ENCODE results near the gene PTEN.

PTEN gene

DNA sequence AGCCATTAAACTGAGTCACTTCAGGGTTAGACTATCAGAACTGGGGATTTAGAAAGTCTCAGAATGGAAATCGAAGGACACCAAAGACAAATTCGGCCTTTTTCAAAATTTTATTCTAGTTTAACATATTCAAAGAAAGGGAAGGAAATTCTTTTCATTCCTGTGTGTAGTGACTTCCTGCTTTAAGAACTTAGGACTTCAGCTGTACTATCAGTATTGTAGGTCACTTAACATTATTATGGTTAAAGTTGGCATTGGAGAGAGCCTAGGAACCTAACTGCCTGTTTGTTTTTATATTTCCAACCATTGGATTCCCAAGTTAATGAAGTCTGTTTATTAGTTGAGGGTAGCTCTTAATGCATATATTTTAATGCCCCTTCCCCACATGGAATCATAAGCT lies 63.7 kb downstream of the PTEN start:
- H3K36me3 ChIP-seq (ENCODE audit: insufficient read depth, insufficient read length, low read length): no peaks in the 10 kb centered on the region
- TF ChIP-seq SUZ12 (IDR thresholded peaks at IDR 0.05; ENCODE audit: extremely low read depth, insufficient read depth, insufficient read length) (no peak), YY1 (IDR thresholded peaks at IDR 0.05; ENCODE audit: insufficient read depth, insufficient read length) (no peak)
- H3K4me1 ChIP-seq (ENCODE audit: insufficient read depth, insufficient read length): no peaks in the 10 kb centered on the region

DNA sequence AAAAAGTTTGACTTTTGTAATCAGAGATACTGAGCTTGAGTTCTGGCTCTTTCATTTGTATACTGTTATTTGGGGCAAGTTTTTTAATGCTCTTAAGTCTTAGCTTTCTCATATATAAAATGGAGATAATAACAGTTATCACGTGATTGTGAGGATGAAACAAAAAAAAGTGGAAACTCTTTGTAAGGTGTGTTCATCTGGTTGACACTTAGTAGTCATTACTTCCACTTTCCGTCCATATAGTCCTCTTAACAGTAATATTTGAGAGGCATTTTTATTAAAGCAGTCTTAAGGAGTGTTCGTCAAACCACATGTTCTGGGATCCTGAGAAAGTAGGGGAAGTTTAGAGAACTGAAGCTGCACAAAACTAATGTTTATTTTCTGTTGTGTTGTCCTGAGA lies 65.6 kb downstream of the PTEN start:
- H3K9ac ChIP-seq (ENCODE audit: insufficient read length, low read depth): no peak overlapping the region
- TF ChIP-seq ZNF274 (IDR thresholded peaks at IDR 0.05; ENCODE audit: low read depth, low read length): no peak
- TF ChIP-seq YY1 (IDR thresholded peaks at IDR 0.05; ENCODE audit: insufficient read depth, insufficient read length): no peak
- no peak for TF ChIP-seq SUZ12 (IDR thresholded peaks at IDR 0.05; ENCODE audit: extremely low read depth, insufficient read depth, insufficient read length)
- no peaks in the 10 kb centered on the region for H3K9me3 ChIP-seq (ENCODE audit: insufficient read depth, low read length)
- no peak overlapping the region for H3K4me3 ChIP-seq (ENCODE audit: insufficient read length, low read depth)
- peaks cover 2% of the 10 kb centered on the region for H3K36me3 ChIP-seq (ENCODE audit: insufficient read depth, insufficient read length, low read length)
- no peaks in the 10 kb centered on the region for H3K27me3 ChIP-seq (ENCODE audit: insufficient read depth, insufficient read length)
- DNase-seq (ENCODE audit: low read depth, low spot score): no peak
- H3K4me1 ChIP-seq (ENCODE audit: insufficient read depth, insufficient read length): no peaks in the 10 kb centered on the region

More for the DNA sequence above, 63.7 kb downstream of the PTEN start:
- Histone ChIP-seq H3K9me3 (ENCODE audit: insufficient read depth, low read length) (no peaks in the 10 kb centered on the region), H3K4me3 (ENCODE audit: insufficient read length, low read depth) (no peak overlapping the region), H3K9ac (ENCODE audit: insufficient read length, low read depth) (no peak overlapping the region), H3K27me3 (ENCODE audit: insufficient read depth, insufficient read length) (no peaks in the 10 kb centered on the region)
- DNase-seq (ENCODE audit: low read depth, low spot score): no peak

DNA sequence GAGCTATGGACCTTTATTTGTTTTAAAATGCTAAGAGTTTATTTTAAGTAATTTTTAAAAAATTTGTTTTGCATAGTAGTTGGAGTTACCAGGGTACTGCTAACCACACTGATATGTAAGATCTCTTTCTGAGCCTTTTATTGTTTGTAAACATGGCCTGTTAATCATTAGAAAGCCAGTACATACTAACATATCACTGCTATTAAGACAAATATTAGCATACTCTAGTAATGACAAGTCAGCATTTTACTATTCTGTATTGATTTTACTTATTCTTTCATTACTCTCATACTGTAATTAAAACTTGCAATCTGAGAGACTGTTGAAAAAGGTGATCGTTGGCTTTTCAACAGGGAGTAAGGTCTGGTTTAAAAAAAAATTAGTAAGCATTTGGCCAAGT lies 66.7 kb downstream of the PTEN start:
- peaks cover 5% of the 10 kb centered on the region for H3K36me3 ChIP-seq (ENCODE audit: insufficient read depth, insufficient read length, low read length)
- TF ChIP-seq SUZ12 (IDR thresholded peaks at IDR 0.05; ENCODE audit: extremely low read depth, insufficient read depth, insufficient read length): no peak
- TF ChIP-seq YY1 (IDR thresholded peaks at IDR 0.05; ENCODE audit: insufficient read depth, insufficient read length): no peak
- no peak for TF ChIP-seq ZNF274 (IDR thresholded peaks at IDR 0.05; ENCODE audit: low read depth, low read length)
- H3K4me3 ChIP-seq (ENCODE audit: insufficient read length, low read depth): no peak overlapping the region
- H3K27me3 ChIP-seq (ENCODE audit: insufficient read depth, insufficient read length): no peaks in the 10 kb centered on the region
- no peak for DNase-seq (ENCODE audit: low read depth, low spot score)
- no peaks in the 10 kb centered on the region for H3K9me3 ChIP-seq (ENCODE audit: insufficient read depth, low read length)
- H3K4me1 ChIP-seq (ENCODE audit: insufficient read depth, insufficient read length): no peaks in the 10 kb centered on the region
- H3K9ac ChIP-seq (ENCODE audit: insufficient read length, low read depth): no peak overlapping the region

DNA sequence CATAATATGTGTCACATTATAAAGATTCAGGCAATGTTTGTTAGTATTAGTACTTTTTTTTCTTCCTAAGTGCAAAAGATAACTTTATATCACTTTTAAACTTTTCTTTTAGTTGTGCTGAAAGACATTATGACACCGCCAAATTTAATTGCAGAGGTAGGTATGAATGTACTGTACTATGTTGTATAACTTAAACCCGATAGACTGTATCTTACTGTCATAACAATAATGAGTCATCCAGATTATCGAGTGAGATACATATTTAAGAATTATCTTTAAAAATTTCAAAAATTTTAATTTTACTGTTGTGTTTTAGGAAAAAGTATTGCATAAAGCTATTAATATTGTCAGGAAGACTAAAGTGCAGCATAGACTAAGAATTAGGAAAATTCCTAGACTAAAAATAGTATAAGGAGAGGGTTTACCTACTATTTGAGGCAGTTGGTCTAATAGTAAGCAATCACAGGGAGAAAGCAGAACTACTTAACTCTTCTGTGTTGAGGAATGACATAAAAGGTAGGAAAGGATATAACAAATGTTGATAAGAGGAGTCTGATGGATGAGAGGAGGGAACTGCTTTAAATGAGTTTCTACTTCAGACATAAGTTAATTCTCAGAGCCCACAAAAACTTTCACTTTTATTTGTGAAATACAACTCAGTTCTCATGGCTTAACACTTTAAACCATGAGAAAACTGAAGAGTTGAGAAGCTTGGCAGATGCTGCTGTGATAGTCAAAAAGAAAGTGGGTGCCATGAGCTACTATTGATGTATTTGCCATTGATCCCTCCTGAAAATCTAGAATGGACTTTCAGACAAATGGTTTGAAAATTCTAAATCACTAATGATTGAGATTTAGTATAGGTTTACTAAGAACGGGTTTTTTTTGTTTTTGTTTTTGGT lies 67.8 kb downstream of the PTEN start:
- Histone ChIP-seq H3K4me3 (ENCODE audit: insufficient read length, low read depth) (no peak overlapping the region), H3K36me3 (ENCODE audit: insufficient read depth, insufficient read length, low read length) (peaks cover 8% of the 10 kb centered on the region), H3K9me3 (ENCODE audit: insufficient read depth, low read length) (no peaks in the 10 kb centered on the region), H3K27me3 (ENCODE audit: insufficient read depth, insufficient read length) (no peaks in the 10 kb centered on the region), H3K9ac (ENCODE audit: insufficient read length, low read depth) (no peak overlapping the region), H3K4me1 (ENCODE audit: insufficient read depth, insufficient read length) (no peaks in the 10 kb centered on the region)
- DNase-seq (ENCODE audit: low read depth, low spot score): no peak
- no peak for TF ChIP-seq ZNF274 (IDR thresholded peaks at IDR 0.05; ENCODE audit: low read depth, low read length)
- TF ChIP-seq SUZ12 (IDR thresholded peaks at IDR 0.05; ENCODE audit: extremely low read depth, insufficient read depth, insufficient read length): no peak
- TF ChIP-seq YY1 (IDR thresholded peaks at IDR 0.05; ENCODE audit: insufficient read depth, insufficient read length): no peak

DNA sequence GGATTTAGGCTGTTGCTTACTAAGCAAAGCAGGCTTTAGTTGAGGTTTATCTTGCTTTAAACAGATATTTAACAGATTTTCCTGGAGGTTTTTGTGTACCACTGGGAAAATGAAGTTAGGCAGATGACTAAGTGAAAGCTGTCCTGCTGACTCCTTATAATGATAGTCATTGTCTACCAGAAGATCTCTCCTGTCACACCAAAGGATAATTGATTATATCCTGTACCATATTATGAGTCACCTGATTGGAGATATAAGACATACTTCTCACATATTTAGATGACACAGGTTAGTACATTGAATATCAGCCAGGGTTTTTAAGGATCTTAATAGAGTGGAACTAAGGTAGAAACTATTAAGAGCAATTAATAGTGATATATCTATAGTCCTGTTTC lies 68.4 kb downstream of the PTEN start:
- TF ChIP-seq ZNF274 (IDR thresholded peaks at IDR 0.05; ENCODE audit: low read depth, low read length) (no peak), SUZ12 (IDR thresholded peaks at IDR 0.05; ENCODE audit: extremely low read depth, insufficient read depth, insufficient read length) (no peak), YY1 (IDR thresholded peaks at IDR 0.05; ENCODE audit: insufficient read depth, insufficient read length) (no peak)
- no peak overlapping the region for H3K9ac ChIP-seq (ENCODE audit: insufficient read length, low read depth)
- H3K4me1 ChIP-seq (ENCODE audit: insufficient read depth, insufficient read length): no peaks in the 10 kb centered on the region
- H3K9me3 ChIP-seq (ENCODE audit: insufficient read depth, low read length): no peaks in the 10 kb centered on the region
- H3K4me3 ChIP-seq (ENCODE audit: insufficient read length, low read depth): no peak overlapping the region
- peaks cover 8% of the 10 kb centered on the region for H3K36me3 ChIP-seq (ENCODE audit: insufficient read depth, insufficient read length, low read length)
- no peak for DNase-seq (ENCODE audit: low read depth, low spot score)
- H3K27me3 ChIP-seq (ENCODE audit: insufficient read depth, insufficient read length): no peaks in the 10 kb centered on the region

DNA sequence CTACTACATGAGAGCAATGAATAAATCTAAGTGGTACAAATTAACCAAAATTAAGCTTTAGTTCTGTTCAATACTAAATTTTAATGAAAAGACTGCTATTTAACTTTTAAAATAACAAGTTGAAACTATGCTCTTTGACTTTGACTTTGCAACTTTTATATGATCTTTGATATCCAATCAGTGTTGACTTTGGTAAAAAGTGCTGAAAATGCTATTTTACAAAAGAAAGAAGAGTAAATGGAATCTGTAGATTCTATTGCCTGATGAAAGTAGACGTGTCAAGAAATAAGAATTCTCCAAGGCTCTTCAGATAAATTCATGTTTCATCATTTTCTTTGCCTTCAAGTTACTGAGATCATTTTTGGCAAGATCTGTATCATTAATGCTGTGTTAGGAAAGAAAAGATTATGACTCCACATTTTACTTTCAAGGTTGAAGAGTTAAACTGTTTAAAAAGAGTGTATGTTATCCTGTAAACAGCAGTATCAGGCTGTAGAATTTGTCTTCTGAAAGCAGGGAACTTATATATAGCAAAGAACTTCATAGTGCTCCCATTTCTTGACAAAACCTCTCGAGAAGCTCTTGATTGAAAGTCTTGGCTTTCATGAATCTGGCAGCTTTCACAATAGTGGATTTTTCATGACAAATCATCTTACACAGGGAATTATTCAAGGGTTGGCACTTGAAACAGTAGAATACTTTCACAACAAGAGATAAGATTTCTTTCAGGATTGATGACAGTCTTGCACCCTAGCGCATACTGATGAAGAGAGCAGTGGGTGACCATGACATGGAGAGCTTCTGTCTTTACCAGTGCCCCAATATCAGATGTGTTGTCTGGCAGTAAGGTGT lies 72.1 kb downstream of the PTEN start:
- TF ChIP-seq SUZ12 (IDR thresholded peaks at IDR 0.05; ENCODE audit: extremely low read depth, insufficient read depth, insufficient read length): no peak
- no peak for TF ChIP-seq YY1 (IDR thresholded peaks at IDR 0.05; ENCODE audit: insufficient read depth, insufficient read length)
- no peak for TF ChIP-seq ZNF274 (IDR thresholded peaks at IDR 0.05; ENCODE audit: low read depth, low read length)
- Histone ChIP-seq H3K27me3 (ENCODE audit: insufficient read depth, insufficient read length) (no peaks in the 10 kb centered on the region), H3K9ac (ENCODE audit: insufficient read length, low read depth) (no peak overlapping the region), H3K9me3 (ENCODE audit: insufficient read depth, low read length) (no peaks in the 10 kb centered on the region), H3K36me3 (ENCODE audit: insufficient read depth, insufficient read length, low read length) (peaks cover 8% of the 10 kb centered on the region), H3K4me3 (ENCODE audit: insufficient read length, low read depth) (no peak overlapping the region), H3K4me1 (ENCODE audit: insufficient read depth, insufficient read length) (no peaks in the 10 kb centered on the region)
- no peak for DNase-seq (ENCODE audit: low read depth, low spot score)

DNA sequence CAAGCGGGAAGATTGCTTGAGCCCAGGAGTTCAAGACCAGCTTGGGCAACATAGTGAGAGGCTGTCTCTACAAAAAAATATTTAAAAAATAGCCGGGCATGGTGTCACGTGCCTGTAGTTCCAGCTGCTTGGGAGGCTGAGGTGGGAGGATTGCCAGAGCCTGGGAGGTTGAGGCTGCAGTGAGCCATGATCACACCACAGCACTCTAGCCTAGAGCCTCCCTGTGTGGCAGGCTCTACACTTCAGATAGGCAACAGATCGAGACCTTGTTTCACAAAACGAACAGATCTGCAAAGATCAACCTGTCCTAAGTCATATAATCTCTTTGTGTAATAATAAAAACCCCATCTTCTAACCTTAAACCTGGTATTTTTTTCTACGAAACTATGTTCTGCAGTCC lies 76.8 kb downstream of the PTEN start:
- Histone ChIP-seq H3K36me3 (ENCODE audit: insufficient read depth, insufficient read length, low read length) (peaks cover 3% of the 10 kb centered on the region), H3K4me3 (ENCODE audit: insufficient read length, low read depth) (no peak overlapping the region), H3K9me3 (ENCODE audit: insufficient read depth, low read length) (no peaks in the 10 kb centered on the region), H3K4me1 (ENCODE audit: insufficient read depth, insufficient read length) (no peaks in the 10 kb centered on the region), H3K27me3 (ENCODE audit: insufficient read depth, insufficient read length) (no peaks in the 10 kb centered on the region), H3K9ac (ENCODE audit: insufficient read length, low read depth) (no peak overlapping the region)
- TF ChIP-seq SUZ12 (IDR thresholded peaks at IDR 0.05; ENCODE audit: extremely low read depth, insufficient read depth, insufficient read length): no peak
- no peak for TF ChIP-seq ZNF274 (IDR thresholded peaks at IDR 0.05; ENCODE audit: low read depth, low read length)
- TF ChIP-seq YY1 (IDR thresholded peaks at IDR 0.05; ENCODE audit: insufficient read depth, insufficient read length): no peak
- DNase-seq (ENCODE audit: low read depth, low spot score): no peak
